ENCODE data around the gene SCLY.

SCLY gene

GRCh38 chr2:238098901-238099713 is 38.3 kb downstream of the SCLY start:
- no peak for DNase-seq

GRCh38 chr2:238099714-238100048 is 38.9 kb downstream of the SCLY start:
- no peak for DNase-seq

DNA sequence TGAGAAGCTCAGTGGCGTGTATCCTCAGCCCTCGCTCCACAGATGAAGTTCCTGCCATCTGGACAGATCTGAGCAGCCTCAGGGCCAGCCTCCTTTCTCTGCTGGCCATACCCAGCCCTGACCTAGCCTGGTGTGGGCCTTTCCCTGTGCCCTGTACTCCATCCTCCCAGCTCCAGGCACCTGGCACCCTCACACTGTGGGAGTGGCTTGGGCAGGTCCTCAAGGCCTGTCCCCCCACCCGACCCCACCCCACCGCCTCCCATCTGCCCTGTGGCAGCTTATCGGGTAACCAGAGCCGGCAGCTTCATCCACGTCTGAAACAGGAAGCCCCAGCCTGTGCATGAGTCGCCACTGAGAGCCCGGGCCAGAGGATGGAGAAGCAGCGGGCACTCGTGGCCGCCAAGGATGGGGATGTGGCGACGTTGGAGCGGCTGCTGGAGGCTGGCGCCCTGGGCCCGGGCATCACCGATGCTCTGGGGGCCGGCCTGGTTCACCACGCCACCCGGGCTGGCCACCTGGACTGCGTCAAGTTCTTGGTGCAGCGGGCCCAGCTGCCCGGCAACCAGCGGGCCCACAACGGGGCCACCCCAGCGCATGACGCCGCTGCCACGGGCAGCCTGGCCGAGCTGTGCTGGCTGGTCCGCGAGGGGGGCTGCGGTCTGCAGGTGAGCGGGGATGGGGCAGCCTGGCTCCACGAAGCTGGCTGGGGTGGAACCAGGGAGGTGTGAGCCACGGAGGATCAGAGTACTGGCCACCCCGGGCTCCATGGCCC is 39.4 kb downstream of the SCLY start, which contains the start of gene ESPNL:
Gene ESPNL (plus strand): TSS at position 292 of the 772 bp plus-strand sequence. CDS start 80 bp downstream, at position 372.
- no peak for DNase-seq

DNA sequence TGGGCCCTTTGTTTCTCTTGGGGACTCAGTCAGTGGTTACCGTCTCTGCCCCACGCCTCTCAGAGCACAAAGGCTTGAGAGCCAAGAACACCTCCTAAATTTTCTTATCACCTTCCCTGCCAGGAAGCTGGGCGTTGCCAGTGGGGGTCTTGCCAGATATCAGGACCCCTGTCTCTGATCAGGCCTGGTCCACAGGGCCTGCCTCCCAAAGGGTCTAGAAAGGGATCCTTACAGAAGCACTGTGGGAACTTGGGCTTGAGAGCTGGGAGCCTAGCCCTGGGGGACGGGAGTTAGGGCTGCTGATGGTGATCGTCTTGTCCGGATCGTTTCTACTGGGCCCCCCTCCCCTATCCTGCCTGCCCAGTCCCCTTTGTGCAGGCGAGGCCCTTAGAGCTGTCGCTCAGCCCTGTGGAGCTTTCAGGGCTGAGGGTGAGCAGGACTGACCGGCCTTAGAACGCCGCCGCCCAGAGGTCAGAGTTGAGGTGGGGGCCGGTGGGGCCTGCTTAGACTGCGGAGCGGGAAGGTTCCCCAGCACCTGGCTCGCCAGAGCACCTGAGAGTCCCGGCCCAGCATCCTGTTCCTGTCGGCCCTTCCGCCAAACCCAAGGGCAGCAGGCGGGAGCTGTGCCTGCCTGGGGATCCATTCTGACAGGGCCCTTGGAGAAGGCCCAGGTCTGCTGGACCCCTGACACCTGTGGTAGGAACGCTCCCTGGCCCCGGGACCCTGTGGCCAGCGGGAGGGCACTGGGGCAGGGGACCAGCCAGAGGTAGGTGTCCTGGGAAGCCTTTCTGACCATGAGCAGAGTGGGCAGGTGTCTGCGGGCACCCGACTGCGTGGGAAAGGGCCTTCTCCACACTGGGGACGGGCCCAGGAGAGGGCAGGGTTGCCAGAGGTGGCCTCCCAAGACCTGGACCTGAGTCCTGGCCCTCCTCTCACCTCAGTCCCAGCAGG is 40.3 kb downstream of the SCLY start:
- no peak for DNase-seq

DNA sequence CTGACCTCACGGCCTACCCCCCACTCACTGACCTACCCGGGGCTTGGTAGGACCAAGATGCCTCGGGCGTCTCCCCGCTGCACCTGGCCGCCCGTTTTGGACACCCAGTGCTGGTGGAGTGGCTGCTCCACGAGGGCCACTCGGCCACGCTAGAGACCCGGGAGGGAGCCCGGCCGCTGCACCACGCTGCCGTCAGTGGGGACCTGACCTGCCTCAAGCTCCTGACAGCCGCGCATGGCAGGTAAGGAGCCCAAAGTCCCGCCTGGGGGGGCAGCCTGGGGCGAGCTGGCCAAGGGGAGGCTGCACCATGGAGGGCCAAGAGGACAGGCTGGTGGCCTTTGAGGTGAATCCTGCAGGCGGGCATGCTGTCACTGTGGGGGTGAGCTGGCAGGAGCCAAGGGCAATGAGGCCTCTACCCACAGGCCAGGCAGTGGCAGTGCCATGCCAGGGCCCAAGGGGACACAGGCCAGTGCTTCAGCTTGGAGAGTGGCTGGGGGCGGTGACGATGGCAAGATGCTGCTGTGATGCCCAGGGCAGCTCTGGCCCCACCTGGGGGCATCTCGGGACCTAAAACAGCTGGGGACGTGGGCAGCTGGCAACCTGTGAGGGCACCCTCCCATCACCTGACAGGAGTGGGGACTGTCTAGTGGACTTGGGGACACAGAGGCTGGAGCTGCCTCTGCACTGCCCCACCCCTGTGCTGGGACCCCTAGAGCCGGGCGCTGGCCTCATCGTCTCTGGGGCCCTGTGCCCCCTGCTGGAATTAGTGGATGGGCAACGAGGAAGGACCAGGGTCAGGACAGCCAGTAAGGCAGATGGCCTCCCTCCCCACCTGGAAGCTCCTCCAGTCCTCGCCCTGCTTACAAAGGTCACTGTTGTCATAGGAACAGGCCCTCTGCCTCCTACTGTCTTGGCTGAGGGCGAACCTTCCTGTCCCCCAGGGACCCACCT is 41.4 kb downstream of the SCLY start:
- no peak for DNase-seq

- no peak for DNase-seq
These were observed 42.1 kb downstream of the SCLY start for GRCh38 chr2:238102865-238103264.

DNA sequence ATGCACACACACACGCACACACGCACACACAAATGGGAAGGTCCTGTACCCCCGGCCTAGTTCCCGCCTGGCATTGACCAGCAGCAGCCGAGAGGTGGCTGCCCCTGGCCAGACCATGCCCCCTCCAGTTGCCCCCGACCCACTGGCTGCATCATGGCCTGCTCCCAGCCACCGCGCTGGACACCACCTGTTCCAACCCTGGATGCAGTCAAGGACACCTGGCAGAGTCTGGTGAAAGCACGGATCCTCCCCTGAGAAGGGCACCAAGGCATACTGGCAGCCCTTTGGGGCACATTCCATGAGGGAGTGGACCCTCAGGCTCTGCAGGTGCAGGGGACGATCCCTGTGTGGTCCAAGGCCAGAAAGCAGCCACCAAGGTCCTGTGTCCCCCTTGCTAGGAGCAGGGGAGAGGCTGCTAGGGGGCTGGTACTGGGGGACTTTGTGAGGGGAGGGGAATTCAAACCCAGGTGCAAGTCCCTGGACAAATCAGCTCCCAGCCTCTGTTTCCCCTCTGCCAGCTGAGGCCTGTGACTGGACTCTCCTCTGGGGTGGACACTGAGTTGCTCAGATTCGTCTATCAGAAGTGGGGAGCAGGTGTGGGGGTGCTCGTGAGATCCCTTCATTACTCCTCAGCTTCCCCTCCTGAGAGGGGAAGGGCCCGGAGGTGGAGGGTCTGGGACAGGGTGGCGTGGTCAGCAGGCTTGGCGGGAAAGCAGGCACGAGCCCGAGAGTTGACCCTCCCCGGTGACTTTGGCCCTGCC is 42.8 kb downstream of the SCLY start:
- no peak for DNase-seq

DNA sequence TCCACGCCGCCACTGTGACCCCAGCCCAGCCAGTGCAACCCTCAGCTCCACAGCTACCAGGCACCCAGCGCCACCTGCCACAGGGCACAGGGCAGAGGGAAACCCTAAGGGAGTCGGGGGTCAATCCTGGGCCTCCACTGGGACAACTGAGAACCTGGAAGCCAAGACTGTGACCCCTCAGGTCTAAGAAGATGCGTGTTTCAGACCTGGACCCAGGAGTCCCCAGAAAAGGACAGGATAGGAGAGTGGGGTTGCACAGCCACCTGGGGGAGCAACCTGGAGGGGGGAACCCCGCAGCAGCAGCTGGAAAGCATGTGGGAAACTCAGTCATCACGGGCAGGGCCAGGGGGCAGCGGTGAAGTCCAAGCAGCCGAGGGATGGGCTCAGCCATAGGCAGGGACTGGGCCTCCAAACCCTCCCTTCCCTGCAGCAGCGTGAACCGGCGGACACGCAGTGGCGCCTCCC is 43.5 kb downstream of the SCLY start:
- DNase-seq, result no peak

- no peak for DNase-seq
These were observed 44.0 kb downstream of the SCLY start for GRCh38 chr2:238104691-238105371.

DNA sequence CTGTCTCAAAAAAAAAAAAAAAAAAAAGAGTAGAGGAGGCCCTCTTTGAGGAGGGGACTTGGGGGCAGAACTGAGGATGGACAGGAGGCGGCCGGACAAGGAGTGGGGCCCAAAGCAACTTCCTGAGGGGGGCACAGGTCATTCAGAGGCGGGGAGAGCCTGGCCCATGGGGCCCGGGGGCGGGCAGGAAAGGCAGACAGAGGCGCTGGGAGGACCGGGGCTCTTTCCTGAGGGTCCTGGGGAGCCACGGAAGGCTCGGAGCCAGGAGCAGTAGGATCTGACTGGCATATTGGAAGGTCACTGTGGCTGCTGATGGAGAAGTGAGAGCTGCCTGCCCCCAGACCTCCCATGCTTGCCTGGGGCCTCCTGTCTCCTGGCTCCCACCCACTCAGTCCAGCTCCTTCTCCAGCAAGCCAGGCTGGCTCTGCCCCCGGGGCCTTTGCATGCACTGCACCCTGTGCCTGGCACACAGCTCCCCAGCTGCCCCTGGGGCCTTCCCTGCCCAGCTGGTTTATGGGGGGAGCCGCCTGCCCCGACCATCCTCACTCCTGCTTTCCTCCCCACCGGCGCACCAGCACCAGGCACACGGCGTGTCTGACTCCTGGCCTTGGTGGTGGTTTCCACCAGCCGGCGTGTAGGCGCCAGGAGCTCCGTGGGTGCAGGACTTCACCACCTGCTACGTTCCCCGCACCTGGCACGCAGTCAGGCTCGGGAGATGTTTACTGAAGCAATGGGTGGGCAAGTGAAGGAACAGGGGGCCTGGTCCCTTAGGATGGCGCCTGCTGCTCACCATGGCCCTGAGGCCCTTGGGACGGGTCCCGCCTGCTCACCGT is 44.9 kb downstream of the SCLY start:
- no peak for DNase-seq

DNA sequence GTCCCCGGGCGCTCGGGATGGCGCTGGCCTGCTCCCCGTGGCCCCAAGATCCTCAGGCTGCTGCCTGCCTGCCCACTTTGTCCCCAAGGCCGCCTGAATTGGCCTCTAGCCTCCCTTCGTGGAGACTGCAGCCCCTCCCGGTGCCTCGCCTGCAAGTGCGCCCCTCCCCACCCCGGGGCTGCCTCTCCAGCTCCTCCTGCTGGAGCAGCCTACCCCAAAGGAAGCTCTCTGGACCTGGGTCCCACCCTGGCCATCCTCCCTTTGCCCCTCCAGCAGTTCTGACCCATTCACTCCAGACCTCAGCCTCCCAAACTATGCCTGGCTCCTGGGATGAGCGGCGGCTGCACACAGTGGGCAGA is 45.5 kb downstream of the SCLY start:
- DNase-seq, result no peak

GRCh38 chr2:238106698-238107524 is 46.1 kb downstream of the SCLY start:
- no peak for DNase-seq

GRCh38 chr2:238107525-238108422 is 47.0 kb downstream of the SCLY start:
- no peak for DNase-seq

GRCh38 chr2:238108423-238109183 is 47.8 kb downstream of the SCLY start:
- no peak for DNase-seq

- DNase-seq, result no peak
These were observed 52.8 kb downstream of the SCLY start for GRCh38 chr2:238113611-238114010.

GRCh38 chr2:238114331-238114841 is 53.6 kb downstream of the SCLY start:
- no peak for DNase-seq

All from NCI-H1092 (cell line).